Testis (tissue), 3 donors: ENCODE results near the gene ESYT2. TPM values are rescaled to one million over a fixed set of nuclear protein-coding genes. Genes with fewer than 3 reads are reported as not detected.

Experiments used
- DNase-seq: peaks from one replicate; pipeline ENCODE4 v3.0.0-alpha.2; 2019
- H3K27ac ChIP-seq, 2 donors: fragments of 200-600 bp; sonication (generic); one replicate each; pipeline ENCODE4 v1.5.1; 2019
- H3K27me3 ChIP-seq: fragments of 200-600 bp; sonication (generic); one replicate; pipeline ENCODE4 v1.5.1; 2019
- H3K36me3 ChIP-seq: fragments of 200-600 bp; sonication (generic); one replicate; pipeline ENCODE4 v1.5.1; 2017; ENCODE audit warnings: low read depth; ENCODE audit errors: missing control alignments
- H3K4me1 ChIP-seq: fragments of 200-600 bp; sonication (generic); one replicate; pipeline ENCODE4 v1.5.1; 2019
- H3K4me3 ChIP-seq, 2 donors: fragments of 200-600 bp; sonication (generic); one replicate each; pipeline ENCODE4 v1.5.1; 2017 to 2019
- H3K9me3 ChIP-seq: fragments of 200-600 bp; sonication (generic); one replicate; pipeline ENCODE4 v1.5.1; 2017
- POLR2A ChIP-seq: fragments of 450-650 bp; IDR thresholded peaks from one replicate; pipeline ENCODE4 v1.6.1; 2017; ENCODE audit warnings: antibody characterized with exemption, mild to moderate bottlenecking, moderate library complexity
- WGBS, 2 donors: methylation state at CpG; one replicate each; pipeline ENCODE4 v1.1.5; 2018; 5-methylcytosine and 5-hydroxymethylcytosine counted together
- intact Hi-C: fragments of 100-400 bp; cut with DNase I; formaldehyde crosslinking; loops from one replicate; pipeline ENCODE4 v1.15.1; 2023; ENCODE audit warnings: low total_unique reads
- polyA plus RNA-seq: library from polyadenylated mRNA; stranded (reverse); fragments of 350-450 nt; fragmentation: Illumina TruSeq; extraction: RNeasy Lipid Tissue Mini Kit (QIAGEN cat#74804); gene quantifications from one replicate; pipeline ENCODE4 v1.2.3, GENCODE V29; 2014; ENCODE audit warnings: low read depth, low replicate concordance; ENCODE audit not compliant: insufficient read depth
- total RNA-seq, 2 donors: library from RNA; depleted of rRNA; stranded (reverse); fragments of >200 nt; gene quantifications; one replicate each; pipeline ENCODE4 v1.2.3, GENCODE V29; 2016
- TF ChIP-seq, protein P1 (sequence below), 3 experiments: fragments of 450-650 bp in 2 of 3; fragments of 200-600 bp in 1 of 3; sonication (generic) in 1 of 3; IDR thresholded peaks; one replicate each; pipeline ENCODE4 v1.5.1; 2016 to 2019; ENCODE audit warnings: antibody characterized with exemption in 3 of 3, mild to moderate bottlenecking in 2 of 3, moderate library complexity in 1 of 3

ESYT2 gene
- total and polyA plus RNA-seq, 3 donors from 2014 or later, result 53.9 to 73.1 (median 61.1) TPM

- Histone ChIP-seq H3K4me1 (no peaks in the 10 kb centered on the region), H3K9me3 (no peaks in the 10 kb centered on the region), H3K27ac (no peak overlapping the region), H3K36me3 (no peaks in the 10 kb centered on the region), H3K4me3 (no peak overlapping the region), H3K27me3 (no peaks in the 10 kb centered on the region)
- WGBS, 2 donors, result 91 to 92% methylated on average over 4 of the region's 4 CpGs
- intact Hi-C loops, result no loop called here
- TF ChIP-seq POLR2A, result no peak
- TF ChIP-seq, protein P1, sequence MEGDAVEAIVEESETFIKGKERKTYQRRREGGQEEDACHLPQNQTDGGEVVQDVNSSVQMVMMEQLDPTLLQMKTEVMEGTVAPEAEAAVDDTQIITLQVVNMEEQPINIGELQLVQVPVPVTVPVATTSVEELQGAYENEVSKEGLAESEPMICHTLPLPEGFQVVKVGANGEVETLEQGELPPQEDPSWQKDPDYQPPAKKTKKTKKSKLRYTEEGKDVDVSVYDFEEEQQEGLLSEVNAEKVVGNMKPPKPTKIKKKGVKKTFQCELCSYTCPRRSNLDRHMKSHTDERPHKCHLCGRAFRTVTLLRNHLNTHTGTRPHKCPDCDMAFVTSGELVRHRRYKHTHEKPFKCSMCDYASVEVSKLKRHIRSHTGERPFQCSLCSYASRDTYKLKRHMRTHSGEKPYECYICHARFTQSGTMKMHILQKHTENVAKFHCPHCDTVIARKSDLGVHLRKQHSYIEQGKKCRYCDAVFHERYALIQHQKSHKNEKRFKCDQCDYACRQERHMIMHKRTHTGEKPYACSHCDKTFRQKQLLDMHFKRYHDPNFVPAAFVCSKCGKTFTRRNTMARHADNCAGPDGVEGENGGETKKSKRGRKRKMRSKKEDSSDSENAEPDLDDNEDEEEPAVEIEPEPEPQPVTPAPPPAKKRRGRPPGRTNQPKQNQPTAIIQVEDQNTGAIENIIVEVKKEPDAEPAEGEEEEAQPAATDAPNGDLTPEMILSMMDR (IDR thresholded peaks at IDR 0.05), result no peak
- no peak for DNase-seq
Observed at GRCh38 chr7:158767707-158768106, 61.6 kb downstream of the ESYT2 start.

- no peaks in the 10 kb centered on the region for H3K4me1 ChIP-seq
- TF ChIP-seq POLR2A, result no peak
- TF ChIP-seq, protein P1 (IDR thresholded peaks at IDR 0.05), result no peak
- no peaks in the 10 kb centered on the region for H3K27me3 ChIP-seq
- WGBS, 2 donors, result 89 to 94% methylated on average over 6 of the region's 6 CpGs
- no peak for DNase-seq
- intact Hi-C loops, result no loop called here
- no peak overlapping the region for H3K4me3 ChIP-seq
- H3K36me3 ChIP-seq, result no peaks in the 10 kb centered on the region
- no peak overlapping the region for H3K27ac ChIP-seq
- no peaks in the 10 kb centered on the region for H3K9me3 ChIP-seq
Observed at GRCh38 chr7:158766570-158767281, 62.6 kb downstream of the ESYT2 start.

DNA sequence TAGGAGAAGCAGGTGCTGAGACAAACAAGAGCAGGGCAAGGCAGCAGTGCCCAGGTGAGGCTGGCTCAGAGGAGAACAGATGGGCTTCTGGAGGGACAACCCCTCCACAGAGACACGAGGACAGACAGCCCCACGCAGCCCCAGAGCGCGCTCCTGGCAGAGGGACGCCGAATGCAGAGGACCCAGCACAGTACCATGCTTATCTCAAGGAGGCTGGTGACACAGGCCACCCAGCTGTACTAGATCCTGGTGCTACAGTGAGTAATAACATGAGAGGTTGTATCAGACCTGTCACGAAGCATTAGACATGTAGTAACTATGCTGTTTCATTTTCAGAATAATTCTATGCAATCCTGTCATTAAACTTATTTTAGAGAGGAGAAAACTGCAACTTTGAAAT lies 64.3 kb downstream of the ESYT2 start:
- Histone ChIP-seq H3K4me3 (no peak overlapping the region), H3K27ac (no peak overlapping the region), H3K9me3 (no peaks in the 10 kb centered on the region), H3K4me1 (no peaks in the 10 kb centered on the region), H3K36me3 (no peaks in the 10 kb centered on the region), H3K27me3 (no peaks in the 10 kb centered on the region)
- intact Hi-C loops, result no loop called here
- TF ChIP-seq POLR2A, result no peak
- TF ChIP-seq, protein P1 (IDR thresholded peaks at IDR 0.05), result no peak
- WGBS, 2 donors, result 90 to 99% methylated on average over 7 of the region's 7 CpGs
- DNase-seq, result no peak

- no peak for DNase-seq
Observed at GRCh38 chr7:158763454-158764033, 65.8 kb downstream of the ESYT2 start.

More at GRCh38 chr7:158763454-158764033, 65.8 kb downstream of the ESYT2 start:
- no peak for TF ChIP-seq POLR2A
- TF ChIP-seq, protein P1 (IDR thresholded peaks at IDR 0.05), result no peak
- whole genome bisulfite sequencing, 2 donors, result 94% methylated on average over 14 of the region's 14 CpGs
- Histone ChIP-seq H3K4me1 (no peaks in the 10 kb centered on the region), H3K27ac (no peak overlapping the region), H3K4me3 (no peak overlapping the region), H3K27me3 (no peaks in the 10 kb centered on the region), H3K36me3 (no peaks in the 10 kb centered on the region), H3K9me3 (no peaks in the 10 kb centered on the region)
- intact Hi-C loops, result no loop called here
